Activated naive CD8-positive, alpha-beta T cell treated with anti-CD3 and anti-CD28 coated beads, Interleukin-2, amount 50 U/mL, for 16 hours (primary cell): ENCODE data around the gene PIK3R3.

Source experiments
- DNase-seq: peaks from one replicate; pipeline ENCODE4 v3.0.0-alpha.2; 2020; ENCODE audit warnings: low read depth, low spot score

PIK3R3 gene

DNA sequence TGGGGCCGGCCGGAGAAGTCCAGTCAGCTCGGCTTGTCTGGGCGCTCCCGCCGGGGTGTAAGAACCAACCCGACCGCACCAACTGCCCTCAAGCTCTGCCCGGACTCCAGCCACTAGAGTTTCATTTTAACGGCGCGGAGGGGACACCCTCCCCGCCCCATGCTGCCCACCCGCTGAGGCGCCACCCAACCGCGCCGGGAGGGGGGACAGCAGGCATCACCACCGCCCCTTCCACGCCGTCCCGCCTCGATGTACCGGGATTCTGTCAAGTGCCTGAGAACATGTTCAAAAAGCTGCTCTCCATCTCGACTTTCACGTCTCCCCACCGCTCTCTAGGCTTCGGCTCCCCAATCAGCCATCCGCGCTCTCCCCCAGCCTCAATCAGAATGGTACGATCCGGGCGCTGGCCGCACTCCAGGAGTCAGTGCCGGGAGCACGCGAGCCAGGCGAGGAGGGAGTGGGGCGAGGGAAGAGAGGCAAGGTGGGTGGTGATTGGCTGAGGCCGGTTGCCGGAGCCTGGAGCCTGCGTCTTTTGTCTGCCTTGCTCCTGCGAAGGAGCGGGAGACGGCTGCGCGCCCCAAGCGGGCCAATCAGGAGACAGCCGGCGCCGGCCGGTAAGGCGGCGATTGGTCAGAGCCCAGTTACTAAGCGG, at the start of gene PIK3R3:
Gene PIK3R3 (minus strand): TSS at position 101 of the 652 bp plus-strand sequence. CDS start 677 bp downstream, outside the sequence.
- DNase-seq, result peak; percentile 75

DNA sequence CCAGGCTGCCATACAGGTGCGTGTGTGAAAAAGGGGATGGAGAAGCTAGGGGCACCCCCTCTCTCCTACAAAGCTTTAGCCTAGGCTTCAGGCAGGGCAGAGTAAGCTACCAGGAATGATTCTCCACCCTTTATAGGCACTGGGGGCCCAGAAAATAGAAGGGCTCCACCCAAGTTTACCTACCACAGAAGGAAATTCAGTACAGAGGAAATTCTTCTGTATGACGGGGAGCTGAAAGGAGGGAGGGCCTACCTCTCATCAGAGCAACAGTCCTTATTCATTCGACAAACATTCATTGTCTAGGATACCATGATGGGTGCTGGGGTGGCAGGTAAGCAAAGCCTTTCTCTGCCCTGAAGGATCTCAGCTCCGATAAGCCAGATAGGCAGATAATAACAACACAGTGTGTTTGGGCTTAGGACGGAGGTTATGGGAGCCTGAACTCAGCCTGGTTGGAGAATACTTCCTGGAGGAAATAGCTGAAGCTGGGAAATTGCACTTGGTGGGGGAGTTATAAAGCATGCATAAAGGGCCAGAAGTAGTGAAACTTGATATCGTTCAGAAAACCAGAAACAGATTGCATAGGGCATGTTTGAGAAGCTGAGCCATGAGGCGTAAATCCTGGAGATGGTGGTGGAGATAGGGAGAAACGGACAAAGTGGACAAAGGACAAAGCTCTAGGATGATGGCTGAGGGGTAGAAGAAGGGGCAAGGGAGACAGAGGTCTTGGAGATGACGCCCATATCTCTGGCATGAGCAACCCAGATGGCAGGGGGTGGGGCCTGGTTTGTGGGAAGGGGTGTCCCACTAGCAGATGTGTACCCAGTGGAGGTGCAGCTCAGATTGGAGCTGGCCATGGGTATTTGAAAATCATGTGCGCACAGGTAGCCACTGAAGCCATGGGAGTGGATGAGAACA, 49.2 kb upstream of the PIK3R3 start:
- DNase-seq, result no peak

DNA sequence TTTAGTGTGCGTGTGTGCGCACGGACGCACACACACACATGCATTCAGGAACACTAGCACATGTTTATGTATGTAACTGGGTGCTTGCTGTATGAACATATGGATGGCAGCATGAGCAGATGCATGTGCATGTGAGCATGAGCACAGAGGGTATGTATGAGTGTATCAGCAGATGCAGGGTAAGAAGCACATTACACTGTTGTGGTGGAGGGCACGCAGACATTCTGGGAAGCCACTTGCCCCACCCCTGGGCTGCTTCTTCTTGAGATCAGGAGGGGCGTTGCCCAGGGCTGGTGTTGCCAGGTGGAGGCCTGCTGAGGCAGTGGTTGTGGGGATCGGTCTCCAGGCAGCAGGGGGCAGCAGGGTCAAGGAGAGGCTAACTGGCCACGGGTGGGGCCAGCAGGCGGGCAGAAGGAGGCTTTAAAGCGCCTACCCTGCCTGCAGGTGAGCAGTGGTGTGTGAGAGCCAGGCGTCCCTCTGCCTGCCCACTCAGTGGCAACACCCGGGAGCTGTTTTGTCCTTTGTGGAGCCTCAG, 47.7 kb upstream of the PIK3R3 start:
- no peak for DNase-seq

DNA sequence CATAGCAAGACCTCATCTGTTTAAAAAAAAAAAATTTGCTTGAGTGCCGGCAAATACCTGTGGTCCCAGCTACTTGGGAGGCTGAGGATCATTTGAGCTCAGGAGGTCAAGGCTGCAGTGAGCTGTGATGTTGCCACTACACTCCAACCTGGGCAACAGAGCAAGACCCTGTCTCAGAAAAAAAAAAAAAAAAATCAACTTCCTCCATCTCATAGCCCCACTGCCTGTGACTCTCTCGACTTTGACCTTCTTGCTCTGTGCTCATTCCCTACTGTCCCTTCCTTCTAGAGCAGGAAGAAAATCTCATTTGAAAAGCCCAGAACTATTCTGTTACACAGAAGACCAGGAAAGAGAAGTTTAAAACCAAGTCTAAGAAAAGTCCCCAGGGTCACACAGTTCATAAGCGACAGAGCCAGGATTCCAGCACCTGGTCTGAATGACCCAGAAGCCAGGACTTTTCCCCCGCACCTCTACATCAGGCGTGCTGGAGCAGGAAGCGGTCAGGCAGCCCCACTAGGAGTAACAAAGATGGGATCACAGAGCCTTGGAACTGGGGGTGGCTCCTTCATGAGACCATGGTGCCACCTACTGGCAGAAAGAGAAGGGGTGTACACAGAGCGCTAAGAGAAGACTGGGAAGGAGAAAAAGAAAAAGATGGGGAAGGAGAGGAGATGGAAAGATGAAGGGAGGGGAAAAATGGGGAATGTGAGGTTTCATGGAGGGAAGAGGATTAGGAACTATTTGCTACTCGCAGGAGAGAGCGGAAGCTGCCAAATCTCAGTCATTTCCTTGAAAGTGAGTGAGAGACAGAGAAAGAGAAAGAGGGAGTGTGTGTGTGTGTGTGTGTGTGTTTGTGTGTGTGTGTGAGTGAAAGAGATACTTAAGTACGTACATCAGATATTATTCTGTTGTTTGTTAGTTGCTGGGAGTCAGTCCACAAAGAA, 47.0 kb upstream of the PIK3R3 start:
- peak; percentile 24 for DNase-seq

DNA sequence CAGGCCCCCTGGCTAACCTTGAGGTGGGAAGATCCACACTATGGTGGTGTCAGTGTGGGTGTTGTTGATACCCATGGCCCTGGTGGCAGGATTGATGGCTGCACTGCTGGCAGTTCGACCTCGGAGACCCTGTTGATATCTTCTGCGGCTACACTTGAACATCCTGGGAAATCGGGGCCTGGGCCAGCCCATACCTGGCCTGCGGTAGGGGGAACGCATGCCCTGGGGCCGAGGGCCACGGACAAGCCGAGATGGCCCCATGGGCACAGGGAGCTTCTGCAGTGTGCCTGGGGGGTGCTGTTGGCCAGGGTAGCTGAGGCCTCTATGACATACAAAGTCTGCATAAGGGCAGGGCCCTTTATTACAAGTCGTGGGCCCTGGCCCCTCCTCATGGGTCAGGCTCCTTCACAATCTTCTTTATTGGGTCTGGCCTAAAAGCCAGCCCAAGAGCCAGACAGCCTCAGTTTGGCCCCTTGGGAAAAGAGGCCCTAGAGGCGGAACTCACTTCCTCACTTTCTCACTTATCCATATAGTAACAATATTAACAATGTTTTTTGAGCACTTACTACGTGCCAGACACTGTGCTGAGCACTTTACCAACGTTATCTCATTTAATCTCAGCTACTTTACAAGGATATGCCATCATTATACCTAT, 43.9 kb upstream of the PIK3R3 start, which contains the start of gene P3R3URF:
Gene P3R3URF (minus strand): TSS at position 278 of the 655 bp plus-strand sequence. CDS start 17 bp downstream, at position 261.
- DNase-seq, result no peak

DNA sequence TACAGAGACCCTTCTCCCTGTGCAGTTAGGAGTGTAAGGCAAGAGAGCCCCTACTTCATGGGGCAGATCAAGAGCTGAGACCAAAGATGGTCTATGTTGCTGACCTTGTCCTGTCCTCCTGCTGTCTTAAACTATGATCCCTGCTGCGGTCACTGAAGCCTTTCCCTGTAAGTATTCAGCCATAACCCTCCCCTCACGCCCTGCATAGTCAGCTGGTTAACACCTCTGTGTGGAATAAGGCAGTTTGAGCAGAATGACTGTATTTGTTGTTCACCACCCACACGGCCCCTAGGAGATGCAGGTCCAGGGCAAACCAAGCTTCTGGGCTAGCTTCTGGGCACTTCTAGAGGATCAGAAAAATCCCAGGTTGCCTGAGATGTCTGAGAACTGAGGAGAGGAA, 42.8 kb upstream of the PIK3R3 start:
- no peak for DNase-seq

DNA sequence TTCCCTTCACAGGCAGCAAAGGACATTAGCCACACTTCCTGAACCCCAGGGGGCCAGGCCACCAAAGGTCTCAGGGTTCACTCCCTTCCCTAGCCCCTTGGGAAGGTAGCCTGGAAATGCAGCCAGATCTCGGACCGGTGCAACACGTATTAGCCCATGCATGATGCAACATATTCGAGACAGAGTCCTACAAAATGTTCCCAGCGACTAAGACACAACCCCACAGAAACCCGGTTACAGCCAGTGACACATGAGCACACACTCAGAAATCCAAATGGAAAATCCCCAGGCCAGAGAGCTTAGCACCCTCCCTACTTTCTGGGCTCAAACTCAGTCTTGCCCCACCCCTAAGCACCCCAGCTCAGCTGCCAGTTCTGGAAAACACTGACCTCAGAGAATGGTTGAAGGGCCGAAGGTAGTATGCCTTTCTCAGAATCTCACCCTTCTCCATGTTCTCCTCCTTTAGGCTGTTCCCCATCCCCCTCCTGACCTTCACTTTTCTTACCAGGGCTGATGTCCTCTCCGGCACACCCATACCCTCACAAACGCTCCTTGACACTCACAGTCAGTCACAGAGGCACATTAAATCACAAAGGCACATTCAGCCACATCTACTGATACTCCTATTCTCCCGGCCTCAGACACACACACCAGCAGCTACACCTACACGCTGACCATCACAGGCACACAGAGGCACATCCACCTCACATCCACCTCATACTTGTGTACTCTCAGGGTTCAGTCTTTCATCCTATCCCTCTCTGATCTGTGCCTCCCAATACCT, 42.2 kb upstream of the PIK3R3 start, which contains the start of gene TSPAN1:
Gene TSPAN1 (plus strand): TSS at position 640 of the 784 bp plus-strand sequence. CDS start 6,021 bp downstream, outside the sequence.
- DNase-seq, result no peak

DNA sequence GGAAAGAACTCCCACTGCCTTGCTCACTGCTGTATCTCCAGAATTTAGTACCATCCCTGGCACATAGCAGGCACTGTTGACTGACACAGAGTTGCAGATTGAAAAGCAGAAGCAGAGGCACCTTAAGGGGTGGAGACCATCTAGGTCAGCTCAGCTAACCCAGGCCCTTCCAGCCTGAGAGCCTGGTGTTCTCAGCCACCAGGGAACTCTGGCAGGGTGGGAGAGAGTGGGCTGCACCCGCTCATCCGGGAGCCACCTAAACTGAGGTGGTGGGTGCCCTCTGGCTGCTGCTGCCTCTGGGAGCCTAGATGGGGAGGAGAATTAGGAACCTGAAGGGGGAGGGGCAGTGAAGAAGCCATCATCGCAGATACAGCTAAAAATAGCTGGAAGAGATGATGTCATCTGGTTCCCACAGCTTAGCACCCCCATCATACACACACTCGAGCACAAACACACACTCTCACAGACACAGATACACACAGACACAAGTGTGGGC, 41.0 kb upstream of the PIK3R3 start:
- DNase-seq, result no peak

DNA sequence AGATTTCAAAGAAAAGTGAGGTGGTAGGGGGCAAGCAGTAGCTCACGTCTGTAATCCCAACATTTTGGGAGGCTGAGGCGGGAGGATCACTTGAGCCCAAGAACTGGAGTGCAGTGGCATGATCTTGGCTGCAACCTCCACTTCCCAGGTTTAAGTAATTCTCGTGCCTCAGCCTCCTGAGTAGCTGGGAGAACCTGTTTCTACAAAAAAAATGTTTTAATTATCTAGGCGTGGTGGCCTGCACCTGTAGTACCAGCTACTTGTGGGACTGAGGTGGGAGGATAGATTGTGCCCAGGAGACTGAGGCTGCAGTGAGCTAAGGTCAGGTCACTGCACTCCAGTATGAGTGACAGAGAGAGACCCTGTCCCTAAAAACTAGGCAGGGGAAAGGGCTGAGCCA, 39.9 kb upstream of the PIK3R3 start:
- no peak for DNase-seq

DNA sequence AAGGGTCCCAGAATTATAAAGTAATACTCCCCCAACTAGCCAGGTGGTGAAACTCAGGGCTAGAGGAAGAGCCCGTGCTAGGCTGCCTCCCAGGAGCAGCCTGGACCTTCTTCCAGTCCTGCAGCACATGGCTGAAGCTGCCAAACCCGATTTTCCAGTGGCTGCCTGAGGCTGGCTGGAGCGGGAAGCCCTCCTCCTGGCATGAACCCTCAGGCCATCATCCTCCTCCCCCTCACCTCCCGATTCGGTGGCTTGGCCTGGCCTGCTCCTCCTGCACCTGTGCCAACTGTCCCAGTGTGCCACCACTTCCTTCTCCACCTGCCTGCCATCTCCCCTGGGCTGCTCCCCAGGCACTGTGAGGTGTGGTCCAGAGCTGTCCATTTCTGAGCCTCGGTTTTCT, 39.4 kb upstream of the PIK3R3 start:
- no peak for DNase-seq

DNA sequence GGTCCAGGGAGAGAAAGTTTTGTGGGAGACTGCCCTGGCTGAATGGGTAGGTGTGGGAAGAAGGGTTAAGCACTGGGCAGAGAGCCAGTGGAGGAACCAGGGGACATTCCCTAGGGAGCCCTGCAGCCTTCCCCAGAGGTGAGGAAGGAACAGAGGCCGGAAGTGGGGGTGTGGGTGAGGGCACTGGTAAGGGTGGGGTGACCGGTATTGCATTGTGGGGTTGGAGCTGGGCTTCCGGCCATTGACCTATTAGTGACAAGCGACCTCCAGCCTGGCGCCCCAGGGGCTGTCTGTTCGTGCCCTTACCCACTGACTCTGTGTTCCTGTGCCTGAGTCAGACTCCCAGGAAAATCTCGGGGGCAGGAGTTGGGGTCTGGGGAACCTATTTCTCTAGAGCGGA, 38.9 kb upstream of the PIK3R3 start:
- no peak for DNase-seq

DNA sequence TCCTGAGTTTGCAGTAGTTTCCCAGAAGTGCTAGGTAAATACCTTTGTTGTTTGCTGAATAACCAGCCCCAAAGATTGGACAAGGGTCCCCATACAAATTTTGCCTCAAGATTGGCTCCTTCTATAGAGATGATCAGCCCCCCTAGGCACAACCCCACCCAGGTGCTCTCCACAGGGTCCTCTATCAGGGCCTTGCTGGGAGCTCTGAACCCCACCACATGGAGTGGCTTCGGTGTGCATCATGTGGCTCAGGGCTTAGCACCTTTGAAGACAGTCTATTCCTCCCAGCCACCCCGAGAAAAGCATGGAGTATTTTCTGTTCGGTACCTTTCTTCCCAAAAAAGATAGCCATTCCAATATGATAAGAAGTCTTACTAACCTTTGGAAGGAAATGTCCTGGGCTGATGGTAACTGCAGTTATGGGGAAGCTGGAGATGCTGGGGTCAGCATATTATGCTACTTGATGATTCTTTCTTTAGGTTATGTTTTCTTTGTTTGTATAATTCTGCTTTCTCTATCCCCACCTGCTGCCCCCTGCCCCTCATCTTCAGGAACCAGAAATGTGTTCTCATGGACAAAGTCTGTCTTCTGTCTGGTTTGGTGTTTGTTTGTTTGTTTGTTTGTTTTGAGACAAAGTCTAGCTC, 37.5 kb upstream of the PIK3R3 start:
- no peak for DNase-seq

DNA sequence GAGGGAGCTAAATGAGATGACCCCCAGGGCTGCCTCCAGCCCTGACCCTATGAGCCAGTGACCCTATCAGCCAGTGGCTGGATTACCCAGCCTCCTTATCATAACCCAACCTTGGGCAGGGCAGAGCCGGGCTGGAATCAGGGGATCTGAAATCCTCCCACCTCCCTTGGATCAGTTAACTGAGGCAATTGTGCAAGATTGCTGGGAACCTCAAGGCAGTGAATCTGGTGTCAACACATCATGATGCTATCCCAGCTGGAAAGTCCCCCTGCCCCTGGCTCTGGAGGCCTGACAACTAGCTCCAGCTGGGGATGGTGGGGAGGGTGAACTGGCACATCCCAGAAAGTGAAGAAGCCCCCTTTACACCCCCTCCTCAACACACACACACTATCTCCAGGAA, 36.0 kb upstream of the PIK3R3 start:
- no peak for DNase-seq

DNA sequence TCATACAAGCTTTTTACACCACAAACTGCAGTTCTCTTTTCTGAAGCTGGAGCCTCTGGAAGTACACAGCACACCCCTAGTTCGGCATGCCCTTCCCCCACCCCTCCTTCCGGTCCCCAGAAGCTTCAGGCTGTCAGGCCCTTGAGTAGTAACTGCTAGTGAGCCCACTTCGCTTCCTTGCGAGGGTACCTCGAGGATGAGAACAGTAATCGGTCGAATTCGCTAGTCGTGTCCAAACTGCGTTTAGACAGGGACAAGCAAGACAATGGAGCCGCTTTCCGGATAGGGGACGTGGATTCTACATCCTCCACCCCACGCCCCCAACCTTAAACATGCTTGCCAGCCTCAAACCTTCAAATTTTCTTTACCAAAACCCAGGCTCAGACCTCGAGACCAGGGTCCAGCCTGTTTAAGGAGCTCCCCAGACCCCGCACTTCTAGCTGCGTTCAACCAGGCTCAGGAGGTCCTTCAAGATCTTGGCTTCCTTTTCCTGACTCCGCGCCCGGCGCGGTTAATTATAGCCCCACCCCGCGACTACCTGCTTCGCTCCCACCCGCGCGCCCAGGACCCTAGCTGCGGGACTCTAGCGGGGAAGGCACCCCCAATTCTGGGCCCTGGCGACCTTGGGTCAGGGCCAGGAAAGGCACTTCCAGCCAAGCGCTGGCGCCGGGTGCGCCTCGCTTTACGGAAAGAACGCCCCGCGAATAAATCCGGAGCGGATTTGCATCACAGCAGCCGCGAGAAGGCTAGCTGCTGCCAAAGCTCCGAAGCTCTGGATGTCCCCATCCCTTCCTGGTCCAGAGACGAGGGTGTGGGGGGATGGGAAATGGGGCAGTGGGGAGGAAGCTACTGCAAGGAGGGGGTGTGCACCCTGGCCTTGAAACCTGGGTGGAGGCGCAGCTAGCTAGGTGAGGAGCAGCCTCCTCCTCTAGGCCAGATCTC, 34.4 kb upstream of the PIK3R3 start:
- peak; percentile 12 for DNase-seq

DNA sequence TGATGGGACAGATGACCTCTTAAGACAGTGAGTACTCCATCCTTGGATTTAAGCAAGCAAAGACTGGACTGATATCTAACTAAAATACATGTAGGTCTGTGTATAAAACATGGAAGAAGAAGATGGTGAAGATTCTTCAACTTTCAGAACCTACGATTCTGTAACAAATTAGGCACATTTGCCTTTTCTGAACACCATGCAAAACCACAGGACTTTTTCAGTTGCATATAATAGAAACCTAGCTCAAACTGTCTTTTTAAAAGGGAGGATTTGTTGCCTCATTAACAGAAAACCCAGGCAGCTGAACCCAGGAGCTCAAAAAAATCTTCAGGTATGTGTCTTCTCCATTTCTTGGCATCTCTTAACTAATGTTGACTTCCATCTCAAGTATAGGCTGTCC, 27.8 kb upstream of the PIK3R3 start:
- no peak for DNase-seq

DNA sequence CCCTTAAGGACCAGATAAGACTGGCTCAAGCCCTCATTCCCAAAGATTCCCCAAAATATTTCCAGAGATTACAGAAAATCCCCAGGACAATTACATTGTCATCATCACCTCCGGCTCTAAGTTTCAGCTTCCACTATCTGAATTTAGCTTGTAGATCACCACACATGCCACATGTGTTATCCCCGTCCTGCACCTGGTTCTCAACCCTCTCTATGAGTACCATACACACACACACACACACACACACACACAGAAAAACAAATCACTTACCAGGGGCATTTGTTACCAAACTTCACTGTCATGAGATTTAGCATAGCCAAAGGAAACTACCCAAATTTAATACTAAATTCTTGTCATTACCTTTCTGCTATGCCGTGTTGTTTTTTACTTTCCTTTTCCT, 27.1 kb upstream of the PIK3R3 start:
- no peak for DNase-seq

DNA sequence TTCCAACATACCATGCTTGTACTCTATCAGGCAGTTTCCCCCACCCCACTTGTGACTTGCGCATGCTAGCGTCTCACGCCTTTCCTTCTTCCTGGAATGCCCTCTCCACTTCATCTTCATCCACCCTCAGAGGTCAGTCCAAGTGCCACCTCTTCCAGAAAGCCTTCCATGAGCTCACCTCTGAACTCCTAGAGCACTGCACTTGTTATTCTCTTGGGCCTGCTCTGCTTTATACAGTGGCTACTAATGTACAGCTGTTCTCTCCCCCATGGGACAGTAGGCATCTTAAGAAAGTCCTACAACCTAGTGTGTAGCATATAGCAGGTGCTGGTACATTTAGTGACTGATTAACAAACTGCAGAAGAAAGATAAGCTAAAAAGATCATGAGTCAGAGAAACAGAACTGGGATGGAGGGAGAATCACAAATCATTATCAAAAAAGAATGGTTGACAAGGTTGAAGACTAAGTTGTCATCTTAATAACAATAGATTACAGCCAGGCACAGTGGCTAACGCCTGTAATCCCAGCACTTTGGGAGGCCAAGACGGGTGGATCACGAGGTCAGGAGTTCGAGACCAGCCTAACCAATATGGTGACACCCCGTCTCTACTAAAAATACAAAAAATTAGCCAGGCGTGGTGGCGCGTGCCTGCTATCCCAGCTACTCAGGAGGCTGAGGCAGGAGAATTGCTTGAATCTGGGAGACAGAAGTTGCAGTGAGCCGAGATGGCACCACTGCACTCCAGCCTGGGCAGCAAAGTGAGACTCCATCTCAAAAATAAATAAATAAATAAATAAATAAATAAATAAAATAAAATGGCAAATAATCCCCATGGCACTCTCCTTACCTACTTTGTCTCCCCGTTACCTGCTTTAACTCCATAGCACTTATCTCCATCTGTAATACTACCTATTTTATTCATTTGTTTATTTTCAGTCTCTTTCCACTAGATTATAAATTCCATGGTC, 26.2 kb upstream of the PIK3R3 start:
- no peak for DNase-seq
